Parathyroid adenoma (tissue), 2 donors: ENCODE measurements around the gene ARHGAP4.

Source experiments
- H2AFZ ChIP-seq: fragments of 300-600 bp; sonication (generic); one replicate; pipeline ENCODE4 v1.7.0; 2017; ENCODE audit warnings: antibody characterized with exemption, mild to moderate bottlenecking
- H3K27ac ChIP-seq: fragments of 300-600 bp; sonication (generic); one replicate; pipeline ENCODE4 v1.7.0; 2017
- H3K27me3 ChIP-seq: fragments of 300-600 bp; sonication (generic); one replicate; pipeline ENCODE4 v1.7.0; 2017; ENCODE audit warnings: low read length; ENCODE audit not compliant: control insufficient read depth, insufficient read depth
- H3K36me3 ChIP-seq: fragments of 300-600 bp; sonication (generic); one replicate; pipeline ENCODE4 v1.7.0; 2017; ENCODE audit warnings: low read length; ENCODE audit not compliant: control insufficient read depth, insufficient read depth
- H3K4me1 ChIP-seq: fragments of 300-600 bp; sonication (generic); one replicate; pipeline ENCODE4 v1.7.0; 2017; ENCODE audit warnings: control low read depth
- H3K4me2 ChIP-seq: fragments of 300-600 bp; sonication (generic); one replicate; pipeline ENCODE4 v1.7.0; 2017; ENCODE audit warnings: low read length
- H3K4me3 ChIP-seq: fragments of 300-600 bp; sonication (generic); one replicate; pipeline ENCODE4 v1.7.0; 2017; ENCODE audit warnings: low read depth, low read length
- H3K79me2 ChIP-seq: fragments of 300-600 bp; sonication (generic); one replicate; pipeline ENCODE4 v1.7.0; 2017; ENCODE audit warnings: control low read depth
- H3K9ac ChIP-seq: fragments of 300-600 bp; sonication (generic); one replicate; pipeline ENCODE4 v1.7.0; 2017; ENCODE audit warnings: mild to moderate bottlenecking
- H3K9me3 ChIP-seq: fragments of 300-600 bp; sonication (generic); one replicate; pipeline ENCODE4 v1.7.0; 2017; ENCODE audit warnings: low read length; ENCODE audit not compliant: control insufficient read depth
- TF ChIP-seq, protein P1 (sequence below): fragments of 300-600 bp; sonication (generic); IDR thresholded peaks from one replicate; pipeline ENCODE4 v1.7.0; 2017; ENCODE audit warnings: antibody characterized with exemption, mild to moderate bottlenecking
- donor health status: primary hyperparathyroidism.

The ARHGAP4 gene

GRCh38 chrX:153919281-153919680, 6.8 kb downstream of the ARHGAP4 start:
- H3K4me1 ChIP-seq: peaks cover 2% of the 10 kb centered on the region
- no peak overlapping the region for H3K9ac ChIP-seq
- no peaks in the 10 kb centered on the region for H3K9me3 ChIP-seq
- H3K4me2 ChIP-seq: no peak overlapping the region
- no peak overlapping the region for H3K4me3 ChIP-seq
- no peak overlapping the region for H3K27ac ChIP-seq
- TF ChIP-seq, protein P1, sequence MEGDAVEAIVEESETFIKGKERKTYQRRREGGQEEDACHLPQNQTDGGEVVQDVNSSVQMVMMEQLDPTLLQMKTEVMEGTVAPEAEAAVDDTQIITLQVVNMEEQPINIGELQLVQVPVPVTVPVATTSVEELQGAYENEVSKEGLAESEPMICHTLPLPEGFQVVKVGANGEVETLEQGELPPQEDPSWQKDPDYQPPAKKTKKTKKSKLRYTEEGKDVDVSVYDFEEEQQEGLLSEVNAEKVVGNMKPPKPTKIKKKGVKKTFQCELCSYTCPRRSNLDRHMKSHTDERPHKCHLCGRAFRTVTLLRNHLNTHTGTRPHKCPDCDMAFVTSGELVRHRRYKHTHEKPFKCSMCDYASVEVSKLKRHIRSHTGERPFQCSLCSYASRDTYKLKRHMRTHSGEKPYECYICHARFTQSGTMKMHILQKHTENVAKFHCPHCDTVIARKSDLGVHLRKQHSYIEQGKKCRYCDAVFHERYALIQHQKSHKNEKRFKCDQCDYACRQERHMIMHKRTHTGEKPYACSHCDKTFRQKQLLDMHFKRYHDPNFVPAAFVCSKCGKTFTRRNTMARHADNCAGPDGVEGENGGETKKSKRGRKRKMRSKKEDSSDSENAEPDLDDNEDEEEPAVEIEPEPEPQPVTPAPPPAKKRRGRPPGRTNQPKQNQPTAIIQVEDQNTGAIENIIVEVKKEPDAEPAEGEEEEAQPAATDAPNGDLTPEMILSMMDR: no peak
- no peaks in the 10 kb centered on the region for H3K79me2 ChIP-seq
- H3K36me3 ChIP-seq: no peaks in the 10 kb centered on the region
- H3K27me3 ChIP-seq: no peaks in the 10 kb centered on the region
- no peak overlapping the region for H2AFZ ChIP-seq

- Histone ChIP-seq H2AFZ (no peak overlapping the region), H3K79me2 (no peaks in the 10 kb centered on the region), H3K27me3 (no peaks in the 10 kb centered on the region), H3K9ac (no peak overlapping the region), H3K4me1 (no peaks in the 10 kb centered on the region), H3K4me3 (no peak overlapping the region), H3K4me2 (no peak overlapping the region), H3K9me3 (no peaks in the 10 kb centered on the region), H3K27ac (no peak overlapping the region), H3K36me3 (no peaks in the 10 kb centered on the region)
- TF ChIP-seq, protein P1: no peak
Observed at GRCh38 chrX:153917869-153918268, 8.2 kb downstream of the ARHGAP4 start.

- Histone ChIP-seq H3K27me3 (no peaks in the 10 kb centered on the region), H3K4me3 (no peak overlapping the region), H3K9ac (no peak overlapping the region), H3K36me3 (no peaks in the 10 kb centered on the region), H3K79me2 (no peaks in the 10 kb centered on the region), H3K4me1 (no peaks in the 10 kb centered on the region), H3K9me3 (no peaks in the 10 kb centered on the region), H3K4me2 (no peak overlapping the region), H3K27ac (no peak overlapping the region), H2AFZ (no peak overlapping the region)
- TF ChIP-seq, protein P1: no peak
Observed at GRCh38 chrX:153913701-153914100, 12.4 kb downstream of the ARHGAP4 start.

DNA sequence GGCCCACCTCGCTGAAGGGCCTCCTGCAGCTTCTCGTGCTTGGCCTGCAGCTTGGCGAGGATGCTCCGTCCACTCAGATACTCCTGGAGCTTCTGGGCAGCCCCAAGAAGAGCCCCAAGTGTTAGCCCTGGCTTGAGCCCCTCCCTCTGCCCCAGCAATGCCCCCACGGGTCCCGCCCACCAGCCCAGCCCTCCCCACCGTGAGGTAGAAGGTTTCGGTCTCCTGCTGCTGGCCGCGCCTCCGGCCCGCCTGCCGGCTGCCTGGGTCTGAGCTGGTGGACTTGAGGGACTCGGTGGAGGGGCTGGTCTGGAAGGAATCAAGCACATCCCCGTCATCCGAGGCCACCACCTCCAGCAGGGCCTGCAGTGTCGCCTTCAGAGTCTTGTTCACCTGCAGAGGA, 12.9 kb downstream of the ARHGAP4 start:
- Histone ChIP-seq H2AFZ (no peak overlapping the region), H3K4me3 (no peak overlapping the region), H3K27ac (no peak overlapping the region), H3K4me2 (no peak overlapping the region), H3K9ac (no peak overlapping the region), H3K9me3 (no peaks in the 10 kb centered on the region), H3K36me3 (no peaks in the 10 kb centered on the region), H3K4me1 (no peaks in the 10 kb centered on the region), H3K79me2 (no peaks in the 10 kb centered on the region), H3K27me3 (no peaks in the 10 kb centered on the region)
- TF ChIP-seq, protein P1: no peak

- Histone ChIP-seq H3K4me2 (no peak overlapping the region), H3K9me3 (no peaks in the 10 kb centered on the region), H3K36me3 (no peaks in the 10 kb centered on the region), H3K79me2 (no peaks in the 10 kb centered on the region), H3K4me3 (no peak overlapping the region), H3K27ac (no peak overlapping the region), H3K4me1 (no peaks in the 10 kb centered on the region), H3K9ac (no peak overlapping the region), H3K27me3 (no peaks in the 10 kb centered on the region), H2AFZ (no peak overlapping the region)
- TF ChIP-seq, protein P1: no peak
Observed at GRCh38 chrX:153911798-153912197, 14.3 kb downstream of the ARHGAP4 start.
